K562 (cell line): Measurements from ENCODE around the gene FERMT3. TPM values are rescaled to one million over a fixed set of nuclear protein-coding genes. Genes with fewer than 3 reads are reported as not detected.

Experiments used
- BRD9 ChIP-seq: fragments of 450-650 bp; IDR thresholded peaks from 2 replicates; pipeline ENCODE4 v1.6.1; 2018; ENCODE audit warnings: low read depth; ENCODE audit not compliant: partially characterized antibody
- E2F4 ChIP-seq: sonication (generic); formaldehyde crosslinking; IDR thresholded peaks from 2 replicates; pipeline ENCODE4 v1.8.0; 2022; ENCODE audit warnings: mild to moderate bottlenecking, low read depth, missing genetic modification reagents
- EZH2 ChIP-seq: IDR thresholded peaks from 2 replicates; pipeline ENCODE4 v1.6.1; 2012; ENCODE audit warnings: low read depth, mild to moderate bottlenecking, inconsistent platforms, low read length, borderline replicate concordance
- FOXK2 ChIP-seq, 2 experiments: fragments of 450-650 bp; IDR thresholded peaks in 1 of 2; conservative IDR thresholded peaks in 1 of 2; 2 replicates each; pipeline ENCODE4 v1.6.1; 2016; ENCODE audit warnings: low read depth in 2 of 2, mild to moderate bottlenecking in 1 of 2
- ILK ChIP-seq: fragments of 450-650 bp; IDR thresholded peaks from 2 replicates; pipeline ENCODE4 v1.6.1; 2016; ENCODE audit warnings: missing genetic modification characterization, low read depth, mild to moderate bottlenecking, missing compliant biosample characterization, moderate library complexity, borderline replicate concordance
- KLF1 ChIP-seq: fragments of 450-650 bp; IDR thresholded peaks from 2 replicates; pipeline ENCODE4 v1.6.1; 2016; ENCODE audit warnings: missing genetic modification characterization, missing compliant biosample characterization
- MAX ChIP-seq: sonication (generic); formaldehyde crosslinking; IDR thresholded peaks from 2 replicates; pipeline ENCODE4 v1.9.0; 2022; ENCODE audit warnings: mild to moderate bottlenecking, missing genetic modification reagents
- polyA plus RNA-seq, 8 experiments: library from polyadenylated mRNA; depleted of rRNA in 4 of 8; stranded (reverse) in 5 of 8; unstranded in 3 of 8; fragments of >200 nt; fragmentation: Nextera tagmentation in 2 of 8; fragmentation: Illumina TruSeq in 1 of 8; extraction: Ambion mirVana in 2 of 8; extraction: Trizol in 1 of 8; gene quantifications; 2 replicates each; pipeline versions ENCODE4 v1.2.1 to v1.2.3, GENCODE V29; 2011 to 2014; ENCODE audit warnings: inconsistent platforms in 1 of 8, missing spikeins in 1 of 8
- total RNA-seq, 7 experiments: library from RNA; depleted of rRNA in 6 of 7; stranded (reverse); fragments of >200 nt in 6 of 7; fragmentation: Illumina TruSeq in 2 of 7; extraction: Trizol in 2 of 7; gene quantifications; 2 replicates each; pipeline versions ENCODE4 v1.2.1 to v1.2.3, GENCODE V29; 2011 to 2021; ENCODE audit warnings: low replicate concordance in 1 of 7
- TF ChIP-seq, protein P1 (sequence below), 2 experiments: IDR thresholded peaks; 2 replicates each; pipeline ENCODE4 v1.6.1; 2012; ENCODE audit warnings: improper control_type of control experiment in 2 of 2, low read depth in 2 of 2, low read length in 2 of 2, borderline replicate concordance in 1 of 2
- TF ChIP-seq, protein P2 (sequence below): fragments of 450-650 bp; IDR thresholded peaks from 2 replicates; pipeline ENCODE4 v1.7.0; 2016; ENCODE audit warnings: borderline replicate concordance
- TF ChIP-seq, protein P3 (sequence below): sonication (generic); formaldehyde crosslinking; IDR thresholded peaks from 2 replicates; pipeline ENCODE4 v1.8.0; 2023; ENCODE audit warnings: mild to moderate bottlenecking, missing genetic modification reagents
- TF ChIP-seq, protein P4 (sequence below), 2 experiments: fragments of 250-450 bp in 1 of 2; fragments of 450-650 bp in 1 of 2; sonication (Bioruptor Pico) in 1 of 2; IDR thresholded peaks; 2 replicates each; pipeline versions ENCODE4 v1.6.1 to v1.8.0; 2016 to 2021; ENCODE audit warnings: mild to moderate bottlenecking in 2 of 2, moderate library complexity in 2 of 2, missing compliant biosample characterization in 1 of 2, missing genetic modification characterization in 1 of 2
- TF ChIP-seq, protein P5 (sequence below): fragments of 250-450 bp; sonication (Bioruptor Pico); IDR thresholded peaks from 2 replicates; pipeline ENCODE4 v1.5.0; 2020; ENCODE audit warnings: mild to moderate bottlenecking

The FERMT3 gene
- total and polyA plus RNA-seq, 9 of the 15 experiments (the other 6 are each of a cell fraction or from before 2014, with no cell fraction given) = 3.2 to 275 (median 79.7) TPM

DNA sequence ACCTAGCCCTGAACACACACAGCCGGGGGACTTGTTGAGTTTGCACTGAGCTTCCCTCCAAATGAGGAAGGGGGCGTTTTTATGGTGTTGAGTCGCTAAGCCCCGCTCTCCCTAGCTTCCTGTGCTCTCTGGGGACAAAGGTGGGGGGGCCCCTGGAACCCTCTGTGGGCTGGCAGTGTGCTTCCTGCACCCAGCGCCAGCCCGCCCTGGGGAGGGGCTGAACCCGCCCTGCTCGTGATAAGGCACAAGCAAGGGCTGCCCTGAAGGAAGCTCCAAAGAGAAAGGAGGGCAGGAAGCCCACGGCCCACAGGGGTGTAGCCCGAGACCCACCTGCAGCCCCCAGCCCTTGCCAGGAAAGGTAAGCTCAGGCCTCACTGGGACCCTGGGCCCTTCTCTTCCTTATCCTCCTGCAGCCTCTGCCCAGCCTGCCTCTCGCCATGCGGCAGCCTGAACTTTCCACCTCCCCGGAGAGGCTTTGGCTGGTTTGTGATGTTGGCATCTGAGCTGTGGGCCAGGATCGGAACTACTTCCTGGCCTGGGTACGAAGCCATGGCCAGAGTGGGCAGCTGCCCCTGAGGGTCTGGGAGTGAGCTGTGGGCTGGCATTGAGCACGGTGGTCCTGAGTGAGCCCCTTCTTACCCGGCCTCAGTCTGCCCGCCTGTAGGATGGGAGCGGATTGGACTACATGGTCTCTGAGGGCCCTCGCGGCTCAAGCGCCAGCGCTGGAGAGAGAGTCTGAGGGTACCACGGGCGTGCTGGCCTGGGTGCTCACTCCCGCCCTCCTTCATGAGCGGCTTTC lies at the start of gene FERMT3 (continued):
- TF ChIP-seq, protein P1, sequence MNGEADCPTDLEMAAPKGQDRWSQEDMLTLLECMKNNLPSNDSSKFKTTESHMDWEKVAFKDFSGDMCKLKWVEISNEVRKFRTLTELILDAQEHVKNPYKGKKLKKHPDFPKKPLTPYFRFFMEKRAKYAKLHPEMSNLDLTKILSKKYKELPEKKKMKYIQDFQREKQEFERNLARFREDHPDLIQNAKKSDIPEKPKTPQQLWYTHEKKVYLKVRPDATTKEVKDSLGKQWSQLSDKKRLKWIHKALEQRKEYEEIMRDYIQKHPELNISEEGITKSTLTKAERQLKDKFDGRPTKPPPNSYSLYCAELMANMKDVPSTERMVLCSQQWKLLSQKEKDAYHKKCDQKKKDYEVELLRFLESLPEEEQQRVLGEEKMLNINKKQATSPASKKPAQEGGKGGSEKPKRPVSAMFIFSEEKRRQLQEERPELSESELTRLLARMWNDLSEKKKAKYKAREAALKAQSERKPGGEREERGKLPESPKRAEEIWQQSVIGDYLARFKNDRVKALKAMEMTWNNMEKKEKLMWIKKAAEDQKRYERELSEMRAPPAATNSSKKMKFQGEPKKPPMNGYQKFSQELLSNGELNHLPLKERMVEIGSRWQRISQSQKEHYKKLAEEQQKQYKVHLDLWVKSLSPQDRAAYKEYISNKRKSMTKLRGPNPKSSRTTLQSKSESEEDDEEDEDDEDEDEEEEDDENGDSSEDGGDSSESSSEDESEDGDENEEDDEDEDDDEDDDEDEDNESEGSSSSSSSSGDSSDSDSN (IDR thresholded peaks at IDR 0.05; ENCODE audit: borderline replicate concordance in 1 of 2, low read depth in 2 of 2, low read length in 2 of 2) = 0 out of 4 replicates have a peak, but pooled peaks of 1 of the 2 experiments have one; percentile 38
- TF ChIP-seq, protein P2, sequence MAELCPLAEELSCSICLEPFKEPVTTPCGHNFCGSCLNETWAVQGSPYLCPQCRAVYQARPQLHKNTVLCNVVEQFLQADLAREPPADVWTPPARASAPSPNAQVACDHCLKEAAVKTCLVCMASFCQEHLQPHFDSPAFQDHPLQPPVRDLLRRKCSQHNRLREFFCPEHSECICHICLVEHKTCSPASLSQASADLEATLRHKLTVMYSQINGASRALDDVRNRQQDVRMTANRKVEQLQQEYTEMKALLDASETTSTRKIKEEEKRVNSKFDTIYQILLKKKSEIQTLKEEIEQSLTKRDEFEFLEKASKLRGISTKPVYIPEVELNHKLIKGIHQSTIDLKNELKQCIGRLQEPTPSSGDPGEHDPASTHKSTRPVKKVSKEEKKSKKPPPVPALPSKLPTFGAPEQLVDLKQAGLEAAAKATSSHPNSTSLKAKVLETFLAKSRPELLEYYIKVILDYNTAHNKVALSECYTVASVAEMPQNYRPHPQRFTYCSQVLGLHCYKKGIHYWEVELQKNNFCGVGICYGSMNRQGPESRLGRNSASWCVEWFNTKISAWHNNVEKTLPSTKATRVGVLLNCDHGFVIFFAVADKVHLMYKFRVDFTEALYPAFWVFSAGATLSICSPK = no peak
- no peak for TF ChIP-seq E2F4 (CRISPR knock-in tag)
- TF ChIP-seq EZH2 = no peak
- TF ChIP-seq MAX = peak; percentile 81
- TF ChIP-seq, protein P3, sequence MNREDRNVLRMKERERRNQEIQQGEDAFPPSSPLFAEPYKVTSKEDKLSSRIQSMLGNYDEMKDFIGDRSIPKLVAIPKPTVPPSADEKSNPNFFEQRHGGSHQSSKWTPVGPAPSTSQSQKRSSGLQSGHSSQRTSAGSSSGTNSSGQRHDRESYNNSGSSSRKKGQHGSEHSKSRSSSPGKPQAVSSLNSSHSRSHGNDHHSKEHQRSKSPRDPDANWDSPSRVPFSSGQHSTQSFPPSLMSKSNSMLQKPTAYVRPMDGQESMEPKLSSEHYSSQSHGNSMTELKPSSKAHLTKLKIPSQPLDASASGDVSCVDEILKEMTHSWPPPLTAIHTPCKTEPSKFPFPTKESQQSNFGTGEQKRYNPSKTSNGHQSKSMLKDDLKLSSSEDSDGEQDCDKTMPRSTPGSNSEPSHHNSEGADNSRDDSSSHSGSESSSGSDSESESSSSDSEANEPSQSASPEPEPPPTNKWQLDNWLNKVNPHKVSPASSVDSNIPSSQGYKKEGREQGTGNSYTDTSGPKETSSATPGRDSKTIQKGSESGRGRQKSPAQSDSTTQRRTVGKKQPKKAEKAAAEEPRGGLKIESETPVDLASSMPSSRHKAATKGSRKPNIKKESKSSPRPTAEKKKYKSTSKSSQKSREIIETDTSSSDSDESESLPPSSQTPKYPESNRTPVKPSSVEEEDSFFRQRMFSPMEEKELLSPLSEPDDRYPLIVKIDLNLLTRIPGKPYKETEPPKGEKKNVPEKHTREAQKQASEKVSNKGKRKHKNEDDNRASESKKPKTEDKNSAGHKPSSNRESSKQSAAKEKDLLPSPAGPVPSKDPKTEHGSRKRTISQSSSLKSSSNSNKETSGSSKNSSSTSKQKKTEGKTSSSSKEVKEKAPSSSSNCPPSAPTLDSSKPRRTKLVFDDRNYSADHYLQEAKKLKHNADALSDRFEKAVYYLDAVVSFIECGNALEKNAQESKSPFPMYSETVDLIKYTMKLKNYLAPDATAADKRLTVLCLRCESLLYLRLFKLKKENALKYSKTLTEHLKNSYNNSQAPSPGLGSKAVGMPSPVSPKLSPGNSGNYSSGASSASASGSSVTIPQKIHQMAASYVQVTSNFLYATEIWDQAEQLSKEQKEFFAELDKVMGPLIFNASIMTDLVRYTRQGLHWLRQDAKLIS (CRISPR knock-in tag) = peak; percentile 82; the same call in 1 of the 2 replicates
- TF ChIP-seq ILK (tag) = no peak
- peak; percentile 57 for TF ChIP-seq BRD9
- TF ChIP-seq, protein P4, sequence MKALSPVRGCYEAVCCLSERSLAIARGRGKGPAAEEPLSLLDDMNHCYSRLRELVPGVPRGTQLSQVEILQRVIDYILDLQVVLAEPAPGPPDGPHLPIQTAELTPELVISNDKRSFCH (CRISPR knock-in tag; IDR thresholded peaks at IDR 0.05) = no peak
- TF ChIP-seq, protein P4 (tag; IDR thresholded peaks at IDR 0.05) = peak; percentile 30; the same call in 1 of the 2 replicates
- TF ChIP-seq KLF1 (tag) = no peak
- TF ChIP-seq, protein P5, sequence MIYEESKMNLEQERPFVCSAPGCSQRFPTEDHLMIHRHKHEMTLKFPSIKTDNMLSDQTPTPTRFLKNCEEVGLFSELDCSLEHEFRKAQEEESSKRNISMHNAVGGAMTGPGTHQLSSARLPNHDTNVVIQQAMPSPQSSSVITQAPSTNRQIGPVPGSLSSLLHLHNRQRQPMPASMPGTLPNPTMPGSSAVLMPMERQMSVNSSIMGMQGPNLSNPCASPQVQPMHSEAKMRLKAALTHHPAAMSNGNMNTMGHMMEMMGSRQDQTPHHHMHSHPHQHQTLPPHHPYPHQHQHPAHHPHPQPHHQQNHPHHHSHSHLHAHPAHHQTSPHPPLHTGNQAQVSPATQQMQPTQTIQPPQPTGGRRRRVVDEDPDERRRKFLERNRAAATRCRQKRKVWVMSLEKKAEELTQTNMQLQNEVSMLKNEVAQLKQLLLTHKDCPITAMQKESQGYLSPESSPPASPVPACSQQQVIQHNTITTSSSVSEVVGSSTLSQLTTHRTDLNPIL (CRISPR knock-in tag) = no peak
- no peak for TF ChIP-seq FOXK2 (conservative IDR thresholded peaks at IDR 0.05 in 1 of 2, IDR thresholded peaks at IDR 0.05 in 1 of 2; ENCODE audit: low read depth in 2 of 2)
